ENCODE results near the gene BGLAP.

DNA sequence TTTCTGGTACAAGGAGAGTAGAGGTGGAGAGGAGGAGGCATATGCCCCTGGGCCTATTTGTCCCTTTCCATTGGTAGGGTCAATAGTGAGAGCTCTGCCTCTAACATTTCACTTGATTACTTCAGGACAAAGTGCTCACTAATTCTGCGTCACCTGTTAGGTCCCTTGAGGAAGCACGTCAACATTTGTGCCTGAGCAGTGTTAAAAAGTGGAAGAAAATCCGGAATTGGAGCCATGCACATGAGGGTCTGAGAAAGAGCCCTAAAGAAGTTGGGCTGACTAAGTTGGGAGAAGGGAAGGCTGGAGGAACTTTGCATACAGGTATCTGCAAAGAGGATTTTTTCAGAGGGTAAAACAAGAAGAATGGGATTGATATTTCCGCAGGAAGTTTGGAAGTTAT is 46.1 kb upstream of the BGLAP start:
- TF ChIP-seq, protein P1, sequence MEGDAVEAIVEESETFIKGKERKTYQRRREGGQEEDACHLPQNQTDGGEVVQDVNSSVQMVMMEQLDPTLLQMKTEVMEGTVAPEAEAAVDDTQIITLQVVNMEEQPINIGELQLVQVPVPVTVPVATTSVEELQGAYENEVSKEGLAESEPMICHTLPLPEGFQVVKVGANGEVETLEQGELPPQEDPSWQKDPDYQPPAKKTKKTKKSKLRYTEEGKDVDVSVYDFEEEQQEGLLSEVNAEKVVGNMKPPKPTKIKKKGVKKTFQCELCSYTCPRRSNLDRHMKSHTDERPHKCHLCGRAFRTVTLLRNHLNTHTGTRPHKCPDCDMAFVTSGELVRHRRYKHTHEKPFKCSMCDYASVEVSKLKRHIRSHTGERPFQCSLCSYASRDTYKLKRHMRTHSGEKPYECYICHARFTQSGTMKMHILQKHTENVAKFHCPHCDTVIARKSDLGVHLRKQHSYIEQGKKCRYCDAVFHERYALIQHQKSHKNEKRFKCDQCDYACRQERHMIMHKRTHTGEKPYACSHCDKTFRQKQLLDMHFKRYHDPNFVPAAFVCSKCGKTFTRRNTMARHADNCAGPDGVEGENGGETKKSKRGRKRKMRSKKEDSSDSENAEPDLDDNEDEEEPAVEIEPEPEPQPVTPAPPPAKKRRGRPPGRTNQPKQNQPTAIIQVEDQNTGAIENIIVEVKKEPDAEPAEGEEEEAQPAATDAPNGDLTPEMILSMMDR (optimal IDR thresholded peaks at IDR 0.05 in 1 of 3, IDR thresholded peaks at IDR 0.05 in 1 of 3, conservative IDR thresholded peaks at IDR 0.05 in 1 of 3; ENCODE audit: extremely low read depth in 1 of 3, insufficient read depth in 2 of 3, low read length in 3 of 3), result no peak
- no peak for TF ChIP-seq EZH2 (IDR thresholded peaks at IDR 0.05; ENCODE audit: low read length)

Measured in keratinocyte (primary cell).